Measurements from ENCODE around the gene AHRR. TPM values are rescaled to one million over a fixed set of nuclear protein-coding genes. Genes with fewer than 3 reads are reported as not detected.

The AHRR gene
- total RNA-seq, 1 donor, result 22.5 TPM

- no peak for TF ChIP-seq CTCF (IDR thresholded peaks at IDR 0.05; ENCODE audit: insufficient read depth, low read depth, low read length)
- no peak for DNase-seq (ENCODE audit: low read depth)
- no peak overlapping the region for H3K4me3 ChIP-seq (ENCODE audit: low read depth, low read length)
Measured at GRCh38 chr5:478369-478981, 157.0 kb downstream of the AHRR start.

- no peak overlapping the region for H3K4me3 ChIP-seq (ENCODE audit: low read depth, low read length)
- no peak for DNase-seq (ENCODE audit: low read depth)
- TF ChIP-seq CTCF (IDR thresholded peaks at IDR 0.05; ENCODE audit: insufficient read depth, low read depth, low read length), result no peak
Measured at GRCh38 chr5:478982-479535, 157.5 kb downstream of the AHRR start.

- DNase-seq (ENCODE audit: low read depth), result no peak
- TF ChIP-seq CTCF (IDR thresholded peaks at IDR 0.05; ENCODE audit: insufficient read depth, low read depth, low read length), result no peak
- H3K4me3 ChIP-seq (ENCODE audit: low read depth, low read length), result no peak overlapping the region
Measured at GRCh38 chr5:479566-480319, 158.2 kb downstream of the AHRR start.

- H3K4me3 ChIP-seq (ENCODE audit: low read depth, low read length), result no peak overlapping the region
- no peak for DNase-seq (ENCODE audit: low read depth)
- TF ChIP-seq CTCF (IDR thresholded peaks at IDR 0.05; ENCODE audit: insufficient read depth, low read depth, low read length), result no peak
Measured at GRCh38 chr5:481347-481746, 159.8 kb downstream of the AHRR start.

- no peak overlapping the region for H3K4me3 ChIP-seq (ENCODE audit: low read depth, low read length)
- DNase-seq (ENCODE audit: low read depth), result no peak
- TF ChIP-seq CTCF (IDR thresholded peaks at IDR 0.05; ENCODE audit: insufficient read depth, low read depth, low read length), result no peak
Measured at GRCh38 chr5:482021-482420, 160.5 kb downstream of the AHRR start.

- H3K4me3 ChIP-seq (ENCODE audit: low read depth, low read length), result no peak overlapping the region
- TF ChIP-seq CTCF (IDR thresholded peaks at IDR 0.05; ENCODE audit: insufficient read depth, low read depth, low read length), result no peak
- no peak for DNase-seq (ENCODE audit: low read depth)
Measured at GRCh38 chr5:482506-482905, 161.0 kb downstream of the AHRR start.

Measured in fibroblast of villous mesenchyme (primary cell).